NCI-H2227 treated with DMSO at 0.1 percent for 48 hours (cell line): ENCODE results near the gene CHST14.

Source experiments
- DNase-seq: peaks from one replicate; lab custom pipeline; 2025; lab: John Stamatoyannopoulos, UW

The CHST14 gene

GRCh38 chr15:40470423-40471104, at the start of gene CHST14:
TSS of gene CHST14 (plus strand) at chr15:40470984. CDS start at chr15:40471214, 230 bp downstream.
- DNase-seq = peak; percentile 37

DNA sequence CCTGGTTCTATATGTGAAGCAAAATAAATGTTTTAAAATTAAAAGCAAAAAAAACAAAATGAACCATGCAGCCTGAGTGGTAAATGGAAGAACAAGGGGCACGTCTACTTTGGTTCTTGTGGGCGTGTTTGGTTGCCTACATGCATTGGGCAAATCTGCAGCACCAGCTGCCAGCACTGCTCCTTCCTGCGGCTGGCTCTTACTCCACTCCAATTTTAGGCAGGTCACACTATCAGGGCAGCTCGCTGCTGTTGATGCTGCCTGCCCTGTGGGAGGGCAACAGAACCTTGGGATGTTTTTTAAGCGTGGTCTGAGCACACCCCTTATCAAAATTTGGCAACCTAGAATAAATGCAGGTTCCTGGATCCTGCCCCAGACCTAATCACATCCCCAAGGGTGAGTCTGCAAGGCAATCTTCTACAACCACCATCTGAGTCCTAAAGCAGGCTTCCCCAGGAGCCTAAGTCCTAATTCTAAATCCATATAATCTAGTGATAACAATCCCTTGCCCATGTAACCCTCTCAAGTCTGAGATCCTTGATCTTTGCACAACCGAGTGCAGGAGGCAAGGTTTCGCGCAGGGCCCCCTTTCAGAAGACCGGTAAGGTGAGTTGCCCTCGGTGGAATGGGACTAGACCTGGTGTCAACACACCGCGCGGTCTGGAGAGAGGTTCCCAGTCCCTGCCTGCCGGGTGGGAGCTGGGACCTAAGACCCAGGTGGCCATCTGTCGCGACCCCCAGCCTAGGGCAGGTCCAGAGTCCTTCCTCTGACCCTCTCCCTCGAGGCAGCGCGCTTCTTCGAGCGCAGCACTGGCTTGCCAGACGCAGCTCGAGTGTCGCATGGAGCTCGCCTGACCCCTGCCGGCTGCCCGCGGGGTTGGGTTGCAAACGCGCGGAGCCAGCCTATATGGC, 49.3 kb upstream of the CHST14 start:
- peak; percentile 55 for DNase-seq

DNA sequence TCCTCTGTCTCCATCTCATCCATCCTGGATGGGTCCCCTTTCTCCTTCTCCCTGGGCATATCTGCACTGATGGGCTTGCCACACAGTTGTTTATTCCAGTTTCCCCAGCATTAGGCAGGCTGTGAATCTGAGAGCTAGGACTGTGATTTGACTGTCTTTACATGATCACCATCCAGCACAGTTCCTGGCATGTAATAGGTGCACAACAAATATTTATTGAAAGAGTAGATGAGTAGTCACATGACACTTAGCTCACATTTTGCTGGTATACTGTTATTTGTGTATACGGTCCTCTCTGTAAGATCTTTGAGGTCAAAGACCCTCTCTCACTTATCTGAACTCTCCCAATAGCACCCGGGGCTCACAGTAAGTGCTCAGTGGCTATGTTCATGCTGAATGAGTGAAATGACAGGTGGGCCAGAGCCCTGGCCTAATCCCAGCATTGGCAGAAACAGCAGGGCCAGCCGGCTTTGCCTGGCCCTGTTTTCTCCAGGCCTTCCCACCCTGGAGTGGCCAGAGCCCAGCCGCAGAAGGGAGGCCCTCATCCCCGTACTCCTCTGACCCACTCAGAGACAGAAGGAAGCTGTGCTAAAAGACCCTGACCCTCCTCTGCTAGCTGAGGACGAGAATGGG, 46.2 kb upstream of the CHST14 start:
- DNase-seq = no peak

- no peak for DNase-seq
These were observed 45.1 kb upstream of the CHST14 start for GRCh38 chr15:40425681-40426080.

- no peak for DNase-seq
These were observed 43.6 kb upstream of the CHST14 start for GRCh38 chr15:40427188-40427587.

DNA sequence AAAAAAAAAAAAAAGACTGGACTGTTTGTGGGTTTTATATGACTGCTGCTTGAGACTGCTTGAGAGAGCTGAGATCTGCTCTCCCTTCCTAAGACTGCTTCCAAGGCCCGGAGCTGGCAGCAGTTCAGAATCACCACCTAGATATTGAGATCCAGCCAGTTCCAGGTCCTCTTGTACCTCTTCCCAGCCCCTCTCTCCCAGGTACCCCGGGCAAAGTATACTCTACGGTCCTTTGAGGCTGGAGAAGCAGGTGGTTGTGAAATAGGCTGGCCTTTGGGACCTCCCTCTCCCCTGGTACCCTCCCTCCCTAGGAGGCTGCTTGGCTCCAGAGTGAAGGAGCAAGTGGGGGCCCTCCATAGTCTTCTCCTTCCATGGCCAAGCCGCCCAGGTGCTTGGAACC, 42.6 kb upstream of the CHST14 start:
- no peak for DNase-seq

- DNase-seq = no peak
These were observed 41.6 kb upstream of the CHST14 start for GRCh38 chr15:40429068-40429710.

- DNase-seq = peak; percentile 62
These were observed 40.4 kb upstream of the CHST14 start for GRCh38 chr15:40430271-40430805.

- DNase-seq = no peak
These were observed 35.6 kb upstream of the CHST14 start for GRCh38 chr15:40435023-40435709.

- DNase-seq = no peak
These were observed 35.1 kb upstream of the CHST14 start for GRCh38 chr15:40435710-40436089.

GRCh38 chr15:40436116-40436891, 34.5 kb upstream of the CHST14 start:
- DNase-seq = no peak

DNA sequence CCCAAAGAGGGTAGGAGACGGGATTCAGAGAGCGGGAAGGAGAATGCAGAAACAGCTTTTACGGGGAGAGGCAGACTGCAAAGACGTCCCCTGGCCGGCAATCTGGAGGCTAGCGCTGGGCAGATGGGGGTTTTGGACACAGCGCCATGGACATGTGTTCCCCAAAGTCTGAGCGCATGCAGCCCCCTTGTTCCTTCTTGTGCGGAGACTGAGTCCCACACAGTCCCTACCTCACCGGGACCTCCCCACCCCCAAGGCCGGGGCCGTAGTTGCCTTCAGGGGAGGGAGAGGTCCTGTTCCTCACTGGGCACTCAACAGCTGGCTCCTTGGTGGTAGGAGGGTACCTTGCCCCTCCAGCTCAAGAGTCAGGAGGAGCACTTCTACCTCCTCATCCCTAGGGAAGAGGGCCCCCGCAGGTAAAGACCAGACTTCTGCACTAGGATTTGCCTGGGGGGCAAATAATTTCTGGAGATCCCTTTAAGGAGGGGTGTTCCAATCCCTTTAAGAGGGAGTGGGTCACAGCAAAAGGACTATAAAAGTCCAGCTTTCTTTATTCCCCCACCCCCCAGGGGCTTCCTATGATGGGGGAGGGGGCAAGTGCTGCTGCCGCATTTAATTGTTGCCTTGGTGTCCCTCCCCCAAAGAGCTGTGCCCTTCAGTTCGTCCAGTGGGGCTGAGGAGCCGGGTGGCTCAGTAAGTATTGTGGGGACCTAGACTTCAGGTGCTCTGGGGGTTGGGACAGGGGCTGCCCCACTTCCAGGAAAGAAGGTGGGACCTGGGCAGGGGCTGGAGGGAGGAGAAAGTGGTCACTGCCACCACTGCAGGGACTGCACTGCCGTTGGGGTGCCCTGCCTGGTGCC, 33.7 kb upstream of the CHST14 start:
- DNase-seq = no peak

- no peak for DNase-seq
These were observed 32.8 kb upstream of the CHST14 start for GRCh38 chr15:40437752-40438687.

- DNase-seq = no peak
These were observed 32.1 kb upstream of the CHST14 start for GRCh38 chr15:40438712-40439111.

DNA sequence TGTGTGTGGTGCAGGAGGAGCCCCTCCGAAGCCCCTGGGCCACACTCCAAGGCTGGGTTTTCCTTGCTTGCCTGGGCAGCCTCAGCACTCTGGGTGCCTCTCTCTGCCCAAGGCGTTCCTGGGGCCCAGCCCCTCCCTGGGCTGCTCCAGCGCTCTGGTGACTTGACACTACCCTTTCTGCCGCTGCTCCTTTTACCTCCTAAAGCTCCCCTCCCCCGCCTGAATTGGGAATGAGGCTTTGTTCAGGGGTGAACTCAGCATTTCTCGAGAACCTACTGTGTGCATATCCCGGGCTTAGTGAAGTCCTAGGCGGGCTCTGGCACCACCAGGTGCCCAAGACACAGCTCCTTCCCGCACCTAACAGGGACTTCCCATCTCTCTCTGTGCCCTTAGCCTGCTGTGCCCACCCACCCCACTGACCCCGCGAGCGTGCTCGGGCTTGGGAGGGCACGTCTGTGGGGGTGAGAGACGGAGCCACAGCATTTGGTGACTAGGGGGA, 31.3 kb upstream of the CHST14 start:
- DNase-seq = no peak

GRCh38 chr15:40439960-40440742, 30.6 kb upstream of the CHST14 start:
- no peak for DNase-seq

GRCh38 chr15:40440743-40441564, 29.8 kb upstream of the CHST14 start, which contains the start of gene BAHD1:
TSS of gene BAHD1 (plus strand) at chr15:40440953. CDS start at chr15:40458465, 17,512 bp downstream.
- DNase-seq = peak; percentile 81
